Esophagus muscularis mucosa (tissue), 4 donors: ENCODE data around the gene GJB2.

Experiments
- EP300 ChIP-seq: sonication (generic); formaldehyde crosslinking; IDR thresholded peaks from one replicate; pipeline ENCODE4 v1.6.1; 2017; ENCODE audit warnings: antibody characterized with exemption
- POLR2A ChIP-seq: fragments of 450-650 bp; IDR thresholded peaks from one replicate; pipeline ENCODE4 v1.6.1; 2017; ENCODE audit warnings: antibody characterized with exemption, moderate library complexity, mild to moderate bottlenecking, low read depth
- TF ChIP-seq, protein P1 (sequence below), 3 experiments: fragments of 200-600 bp in 2 of 3; fragments of 450-650 bp in 1 of 3; sonication (generic) in 2 of 3; IDR thresholded peaks; one replicate each; pipeline ENCODE4 v1.5.1; 2017 to 2019; ENCODE audit warnings: antibody characterized with exemption in 3 of 3, mild to moderate bottlenecking in 2 of 3, moderate library complexity in 1 of 3

DNA sequence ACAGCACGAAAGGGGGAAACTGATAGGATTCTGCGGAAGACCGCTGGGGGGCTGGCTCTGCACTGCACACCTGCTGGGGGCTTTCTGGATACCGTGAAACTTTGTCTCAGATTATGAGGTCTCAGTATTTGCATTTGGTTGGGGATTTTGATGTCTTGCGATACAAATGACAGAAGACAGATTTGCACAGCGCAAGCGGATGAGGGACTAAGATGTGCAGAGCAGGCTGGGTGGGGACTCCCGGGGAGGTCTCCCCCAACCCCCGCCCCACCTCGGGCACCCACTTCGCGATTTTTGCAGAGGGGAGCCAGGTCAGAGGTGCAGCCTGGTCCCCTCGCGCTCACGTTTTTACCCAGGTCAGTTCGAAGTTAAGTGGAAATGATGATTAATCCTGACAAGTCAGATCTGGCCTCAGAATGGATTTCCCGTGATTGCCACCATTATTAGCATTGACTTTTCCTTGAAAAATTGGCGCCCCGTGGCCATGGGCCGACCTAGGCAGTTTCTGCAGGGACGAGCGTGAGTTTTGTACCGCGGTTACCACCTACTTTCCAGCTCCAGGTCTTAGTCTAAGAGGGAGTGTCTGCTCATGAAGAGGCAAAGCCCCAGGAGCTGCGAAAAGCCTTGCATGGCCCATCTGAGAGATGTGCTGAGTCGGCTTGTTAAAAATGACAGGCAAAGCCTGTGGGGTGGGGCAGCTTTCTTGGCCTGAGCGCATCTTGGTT, 1.3 kb upstream of the GJB2 start:
- TF ChIP-seq, protein P1, sequence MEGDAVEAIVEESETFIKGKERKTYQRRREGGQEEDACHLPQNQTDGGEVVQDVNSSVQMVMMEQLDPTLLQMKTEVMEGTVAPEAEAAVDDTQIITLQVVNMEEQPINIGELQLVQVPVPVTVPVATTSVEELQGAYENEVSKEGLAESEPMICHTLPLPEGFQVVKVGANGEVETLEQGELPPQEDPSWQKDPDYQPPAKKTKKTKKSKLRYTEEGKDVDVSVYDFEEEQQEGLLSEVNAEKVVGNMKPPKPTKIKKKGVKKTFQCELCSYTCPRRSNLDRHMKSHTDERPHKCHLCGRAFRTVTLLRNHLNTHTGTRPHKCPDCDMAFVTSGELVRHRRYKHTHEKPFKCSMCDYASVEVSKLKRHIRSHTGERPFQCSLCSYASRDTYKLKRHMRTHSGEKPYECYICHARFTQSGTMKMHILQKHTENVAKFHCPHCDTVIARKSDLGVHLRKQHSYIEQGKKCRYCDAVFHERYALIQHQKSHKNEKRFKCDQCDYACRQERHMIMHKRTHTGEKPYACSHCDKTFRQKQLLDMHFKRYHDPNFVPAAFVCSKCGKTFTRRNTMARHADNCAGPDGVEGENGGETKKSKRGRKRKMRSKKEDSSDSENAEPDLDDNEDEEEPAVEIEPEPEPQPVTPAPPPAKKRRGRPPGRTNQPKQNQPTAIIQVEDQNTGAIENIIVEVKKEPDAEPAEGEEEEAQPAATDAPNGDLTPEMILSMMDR (IDR thresholded peaks at IDR 0.05), result no peak
- TF ChIP-seq EP300 (no peak), POLR2A (no peak)
